Karpas-422 (cell line): Measurements from ENCODE around the gene ADK. TPM values are rescaled to one million over a fixed set of nuclear protein-coding genes. Genes with fewer than 3 reads are reported as not detected.

Experiments used
- DNase-seq: peaks from one replicate; pipeline ENCODE4 v3.0.0-alpha.2; 2015
- H2AFZ ChIP-seq: fragments of 200-600 bp; sonication (generic); 2 replicates; pipeline ENCODE4 v1.6.1; 2014; ENCODE audit warnings: antibody characterized with exemption, low read length, mixed read lengths
- H3K27ac ChIP-seq: fragments of 200-600 bp; sonication (generic); 2 replicates; pipeline ENCODE4 v1.5.1; 2014; ENCODE audit warnings: mild to moderate bottlenecking, low read length, moderate library complexity
- H3K27me3 ChIP-seq: fragments of 200-600 bp; sonication (generic); 2 replicates; pipeline ENCODE4 v1.6.1; 2014; ENCODE audit warnings: low read length, mixed read lengths
- H3K36me3 ChIP-seq: fragments of 200-600 bp; sonication (generic); 2 replicates; pipeline ENCODE4 v1.6.1; 2014; ENCODE audit warnings: low read length, mixed read lengths; ENCODE audit not compliant: insufficient read depth
- H3K4me1 ChIP-seq: fragments of 200-600 bp; sonication (generic); 2 replicates; pipeline ENCODE4 v1.6.1; 2014; ENCODE audit warnings: mild to moderate bottlenecking, low read length, mixed read lengths
- H3K4me2 ChIP-seq: fragments of 200-600 bp; sonication (generic); 2 replicates; pipeline ENCODE4 v1.6.1; 2014; ENCODE audit warnings: low read length, low read depth, mild to moderate bottlenecking; ENCODE audit not compliant: poor library complexity, severe bottlenecking
- H3K4me3 ChIP-seq: fragments of 200-600 bp; sonication (generic); 2 replicates; pipeline ENCODE4 v1.5.1; 2014; ENCODE audit warnings: mild to moderate bottlenecking, antibody characterized with exemption, low read length, mixed read lengths
- H3K79me2 ChIP-seq: fragments of 200-600 bp; sonication (generic); 2 replicates; pipeline ENCODE4 v1.6.1; 2014; ENCODE audit warnings: mild to moderate bottlenecking, low read length, mixed read lengths
- H3K9ac ChIP-seq: fragments of 200-600 bp; sonication (generic); 2 replicates; pipeline ENCODE4 v1.6.0; 2014; ENCODE audit warnings: low read length
- H3K9me2 ChIP-seq: fragments of 200-600 bp; sonication (generic), shearing (Covaris generic); replicated peaks from 2 replicates; pipeline ENCODE4 v1.6.0; 2014; ENCODE audit warnings: mild to moderate bottlenecking, low read length, moderate library complexity; ENCODE audit not compliant: insufficient read depth
- H3K9me3 ChIP-seq: fragments of 300-700, 200-600 bp; sonication (generic); 2 replicates; pipeline ENCODE4 v1.6.1; 2014; ENCODE audit warnings: low read length, mixed read lengths
- H4K20me1 ChIP-seq: fragments of 200-600 bp; sonication (generic); 2 replicates; pipeline ENCODE4 v1.6.1; 2014; ENCODE audit warnings: mild to moderate bottlenecking, antibody characterized with exemption, low read length, low read depth; ENCODE audit not compliant: insufficient read depth
- total RNA-seq: library from RNA; depleted of rRNA; stranded (reverse); fragments of >200 nt; shearing (Covaris generic); gene quantifications from 2 replicates; pipeline ENCODE4 v1.2.3, GENCODE V29; 2014; ENCODE audit warnings: low replicate concordance

ADK gene
- total RNA-seq, 1 experiment from 2014 or later, result 41.4 TPM

- no peaks in the 10 kb centered on the region; the same call in 1 of the 2 replicates for H3K4me1 ChIP-seq
- no peaks in the 10 kb centered on the region for H3K9me2 ChIP-seq
- no peak overlapping the region for H3K4me2 ChIP-seq
- no peak overlapping the region for H3K27ac ChIP-seq
- no peaks in the 10 kb centered on the region for H3K79me2 ChIP-seq
- H4K20me1 ChIP-seq, result no peaks in the 10 kb centered on the region
- no peaks in the 10 kb centered on the region for H3K27me3 ChIP-seq
- no peaks in the 10 kb centered on the region for H3K36me3 ChIP-seq
- no peak for DNase-seq
- no peak overlapping the region for H3K9ac ChIP-seq
- no peak overlapping the region for H3K4me3 ChIP-seq
- H3K9me3 ChIP-seq, result no peaks in the 10 kb centered on the region
- H2AFZ ChIP-seq, result no peak overlapping the region
Measured at GRCh38 chr10:74690393-74690792, 539.4 kb downstream of the ADK start.

GRCh38 chr10:74691164-74691563 is 540.1 kb downstream of the ADK start:
- Histone ChIP-seq H3K9me2 (no peaks in the 10 kb centered on the region), H3K27ac (no peak overlapping the region), H3K27me3 (no peaks in the 10 kb centered on the region), H3K4me1 (no peaks in the 10 kb centered on the region; the same call in 1 of the 2 replicates), H3K79me2 (no peaks in the 10 kb centered on the region), H3K4me2 (no peak overlapping the region), H3K9ac (no peak overlapping the region), H3K4me3 (no peak overlapping the region), H2AFZ (no peak overlapping the region), H3K9me3 (no peaks in the 10 kb centered on the region), H3K36me3 (no peaks in the 10 kb centered on the region), H4K20me1 (no peaks in the 10 kb centered on the region)
- DNase-seq, result no peak

- H4K20me1 ChIP-seq, result no peaks in the 10 kb centered on the region
- no peaks in the 10 kb centered on the region for H3K27me3 ChIP-seq
- no peaks in the 10 kb centered on the region for H3K79me2 ChIP-seq
- H3K9ac ChIP-seq, result peak overlapping the region; percentile 51
- H3K4me1 ChIP-seq, result peaks cover 47% of the 10 kb centered on the region
- H3K9me3 ChIP-seq, result no peaks in the 10 kb centered on the region
- peaks cover 5% of the 10 kb centered on the region; the same call in 1 of the 2 replicates for H3K36me3 ChIP-seq
- no peak overlapping the region for H2AFZ ChIP-seq
- peak overlapping the region; percentile 21 for H3K4me3 ChIP-seq
- H3K27ac ChIP-seq, result peak overlapping the region; percentile 93
- peak; percentile 72 for DNase-seq
- H3K9me2 ChIP-seq, result no peaks in the 10 kb centered on the region
- peak overlapping the region; percentile 63 for H3K4me2 ChIP-seq
Measured at GRCh38 chr10:74704629-74705357, 553.8 kb downstream of the ADK start.

GRCh38 chr10:74705358-74705980 is 554.4 kb downstream of the ADK start:
- H4K20me1 ChIP-seq, result no peaks in the 10 kb centered on the region

GRCh38 chr10:74706966-74707365 is 555.9 kb downstream of the ADK start:
- H3K4me1 ChIP-seq, result peaks cover 34% of the 10 kb centered on the region
- peaks cover 5% of the 10 kb centered on the region; the same call in 1 of the 2 replicates for H3K36me3 ChIP-seq

More at GRCh38 chr10:74705358-74705980, 554.4 kb downstream of the ADK start:
- no peak for DNase-seq
- peaks cover 5% of the 10 kb centered on the region; the same call in 1 of the 2 replicates for H3K36me3 ChIP-seq
- no peaks in the 10 kb centered on the region for H3K9me3 ChIP-seq
- no peaks in the 10 kb centered on the region for H3K79me2 ChIP-seq
- H3K9ac ChIP-seq, result peak overlapping the region; percentile 51
- H3K4me3 ChIP-seq, result no peak overlapping the region
- H3K4me2 ChIP-seq, result peak overlapping the region; percentile 63
- no peak overlapping the region for H2AFZ ChIP-seq
- H3K27me3 ChIP-seq, result no peaks in the 10 kb centered on the region
- H3K27ac ChIP-seq, result peak overlapping the region; percentile 93
- H3K9me2 ChIP-seq, result no peaks in the 10 kb centered on the region
- peaks cover 45% of the 10 kb centered on the region for H3K4me1 ChIP-seq

GRCh38 chr10:74708246-74708645 is 557.2 kb downstream of the ADK start:
- Histone ChIP-seq H3K4me2 (no peak overlapping the region), H3K4me3 (no peak overlapping the region), H3K9ac (no peak overlapping the region), H3K27ac (no peak overlapping the region), H3K4me1 (peaks cover 29% of the 10 kb centered on the region), H3K27me3 (no peaks in the 10 kb centered on the region), H3K36me3 (peaks cover 5% of the 10 kb centered on the region; the same call in 1 of the 2 replicates), H4K20me1 (no peaks in the 10 kb centered on the region), H3K9me2 (no peaks in the 10 kb centered on the region), H2AFZ (no peak overlapping the region), H3K9me3 (no peaks in the 10 kb centered on the region), H3K79me2 (no peaks in the 10 kb centered on the region)
- DNase-seq, result no peak

More at GRCh38 chr10:74706966-74707365, 555.9 kb downstream of the ADK start:
- peak overlapping the region; percentile 93; the same call in 1 of the 2 replicates for H3K27ac ChIP-seq
- no peak overlapping the region for H2AFZ ChIP-seq
- H4K20me1 ChIP-seq, result no peaks in the 10 kb centered on the region
- no peak overlapping the region for H3K9ac ChIP-seq
- H3K4me3 ChIP-seq, result no peak overlapping the region
- H3K9me2 ChIP-seq, result no peaks in the 10 kb centered on the region
- no peak for DNase-seq
- H3K4me2 ChIP-seq, result no peak overlapping the region
- no peaks in the 10 kb centered on the region for H3K9me3 ChIP-seq
- no peaks in the 10 kb centered on the region for H3K79me2 ChIP-seq
- no peaks in the 10 kb centered on the region for H3K27me3 ChIP-seq

- Histone ChIP-seq H3K27me3 (no peaks in the 10 kb centered on the region), H3K79me2 (no peaks in the 10 kb centered on the region)
- DNase-seq, result no peak
Measured at GRCh38 chr10:74718208-74718607, 567.2 kb downstream of the ADK start.

GRCh38 chr10:74728225-74728624 is 577.2 kb downstream of the ADK start:
- Histone ChIP-seq H4K20me1 (no peaks in the 10 kb centered on the region), H3K9me2 (no peaks in the 10 kb centered on the region), H3K79me2 (no peaks in the 10 kb centered on the region), H3K36me3 (no peaks in the 10 kb centered on the region), H3K27ac (no peak overlapping the region), H2AFZ (no peak overlapping the region), H3K9ac (no peak overlapping the region), H3K27me3 (no peaks in the 10 kb centered on the region), H3K9me3 (no peaks in the 10 kb centered on the region), H3K4me3 (no peak overlapping the region), H3K4me2 (no peak overlapping the region), H3K4me1 (no peaks in the 10 kb centered on the region)
- no peak for DNase-seq

More at GRCh38 chr10:74718208-74718607, 567.2 kb downstream of the ADK start:
- Histone ChIP-seq H2AFZ (no peak overlapping the region), H3K9ac (no peak overlapping the region), H3K4me2 (no peak overlapping the region), H3K4me1 (no peaks in the 10 kb centered on the region), H3K4me3 (no peak overlapping the region), H3K27ac (no peak overlapping the region), H3K36me3 (peaks cover 4% of the 10 kb centered on the region; the same call in 1 of the 2 replicates), H3K9me3 (peaks cover 11% of the 10 kb centered on the region; the same call in 1 of the 2 replicates), H4K20me1 (no peaks in the 10 kb centered on the region), H3K9me2 (no peaks in the 10 kb centered on the region)
